ENCODE results near the gene VGLL4. TPM values are rescaled to one million over a fixed set of nuclear protein-coding genes. Genes with fewer than 3 reads are reported as not detected.

Gene VGLL4
- total RNA-seq, 1 experiment from 2014 or later, result 26.9 TPM

DNA sequence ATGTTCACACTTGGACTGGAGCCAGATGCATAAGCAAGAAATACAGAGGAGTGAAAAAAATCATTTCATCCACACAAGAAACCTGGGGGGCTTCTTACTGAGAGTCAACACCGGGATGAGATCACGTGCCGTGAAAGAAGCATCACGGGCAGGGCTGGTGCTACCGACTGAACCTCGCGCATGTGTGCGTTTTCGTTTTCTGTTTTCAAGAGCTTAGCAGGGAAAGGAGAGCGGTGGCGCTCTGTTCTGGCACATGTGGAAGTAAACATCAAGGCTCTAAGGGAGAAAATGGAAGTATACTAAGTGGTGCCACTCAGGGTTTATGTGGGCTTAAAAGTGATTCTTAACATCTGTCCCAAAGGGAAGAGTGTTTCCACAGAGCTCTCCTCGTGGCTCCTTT, 55.9 kb downstream of the VGLL4 start:
- Histone ChIP-seq H3K27me3 (ENCODE audit: insufficient read depth, low read length) (no peaks in the 10 kb centered on the region), H4K20me1 (ENCODE audit: insufficient read depth) (no peaks in the 10 kb centered on the region), H3K36me3 (ENCODE audit: control insufficient read depth in 1 of 2, insufficient read depth in 2 of 2, low read length in 2 of 2) (no peaks in the 10 kb centered on the region), H3K9ac (ENCODE audit: low read length) (no peak overlapping the region), H3K4me1 (ENCODE audit: control insufficient read depth in 1 of 2, insufficient read depth in 2 of 2, low read length in 2 of 2) (peaks cover 14 to 24% of the 10 kb centered on the region in 2 experiments), H3K9me3 (ENCODE audit: control insufficient read depth in 1 of 2, insufficient read depth in 1 of 2, low read depth in 1 of 2, low read length in 2 of 2) (no peaks in the 10 kb centered on the region), H3K4me2 (ENCODE audit: low read length) (no peak overlapping the region), H3K79me2 (ENCODE audit: insufficient read depth, low read length) (peaks cover 37% of the 10 kb centered on the region), H2AFZ (ENCODE audit: low read depth, low read length, poor library complexity, severe bottlenecking) (no peak overlapping the region), H3K27ac (ENCODE audit: low read depth, low read length) (no peak overlapping the region), H3K9me2 (ENCODE audit: insufficient read depth) (no peaks in the 10 kb centered on the region), H3K4me3 (replicated peaks in 1 of 2; ENCODE audit: low read depth in 1 of 2, low read length in 2 of 2) (no peak overlapping the region)
- DNase-seq (ENCODE audit: low read depth, low spot score) (no peak), ATAC-seq (no peak)
- intact Hi-C loops (cut with micrococcal nuclease), result no loop called here
- CTCF ChIA-PET, result no interaction called here
- POLR2A ChIA-PET, result no interaction called here
- RAD21 ChIA-PET (ENCODE audit: low non-redundant PET in 1 of 2, low total read pairs in 2 of 2, uncharacterized antibody in 2 of 2, unreplicated experiment in 2 of 2), result no interaction called here
- TF ChIP-seq, protein P1, sequence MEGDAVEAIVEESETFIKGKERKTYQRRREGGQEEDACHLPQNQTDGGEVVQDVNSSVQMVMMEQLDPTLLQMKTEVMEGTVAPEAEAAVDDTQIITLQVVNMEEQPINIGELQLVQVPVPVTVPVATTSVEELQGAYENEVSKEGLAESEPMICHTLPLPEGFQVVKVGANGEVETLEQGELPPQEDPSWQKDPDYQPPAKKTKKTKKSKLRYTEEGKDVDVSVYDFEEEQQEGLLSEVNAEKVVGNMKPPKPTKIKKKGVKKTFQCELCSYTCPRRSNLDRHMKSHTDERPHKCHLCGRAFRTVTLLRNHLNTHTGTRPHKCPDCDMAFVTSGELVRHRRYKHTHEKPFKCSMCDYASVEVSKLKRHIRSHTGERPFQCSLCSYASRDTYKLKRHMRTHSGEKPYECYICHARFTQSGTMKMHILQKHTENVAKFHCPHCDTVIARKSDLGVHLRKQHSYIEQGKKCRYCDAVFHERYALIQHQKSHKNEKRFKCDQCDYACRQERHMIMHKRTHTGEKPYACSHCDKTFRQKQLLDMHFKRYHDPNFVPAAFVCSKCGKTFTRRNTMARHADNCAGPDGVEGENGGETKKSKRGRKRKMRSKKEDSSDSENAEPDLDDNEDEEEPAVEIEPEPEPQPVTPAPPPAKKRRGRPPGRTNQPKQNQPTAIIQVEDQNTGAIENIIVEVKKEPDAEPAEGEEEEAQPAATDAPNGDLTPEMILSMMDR (IDR thresholded peaks at IDR 0.05 in 2 of 3, conservative IDR thresholded peaks at IDR 0.05 in 1 of 3; ENCODE audit: borderline replicate concordance in 1 of 3, insufficient read depth in 1 of 3, low read depth in 2 of 3, low read length in 2 of 3), result no peak
- BruUV-seq (replicated peaks), result no TSS peak

DNA sequence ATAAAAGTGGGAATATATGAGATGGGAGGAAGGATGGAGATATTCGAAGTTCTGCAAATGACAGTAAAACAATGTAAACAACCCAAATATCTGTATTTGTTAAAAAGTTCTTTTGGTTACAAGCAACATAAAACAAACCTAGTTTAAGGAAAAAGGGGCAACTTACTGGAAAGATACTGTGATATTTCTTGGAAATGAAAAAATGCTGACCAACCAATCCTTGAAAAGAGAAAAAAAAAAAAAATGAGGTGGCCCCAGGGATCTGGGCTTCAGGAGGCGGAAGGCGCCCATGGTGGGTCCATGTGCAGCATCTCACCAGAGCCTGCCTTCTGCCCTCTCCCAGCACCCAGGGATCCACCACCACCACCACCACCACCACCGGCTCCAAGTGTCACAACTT, 59.1 kb downstream of the VGLL4 start:
- no TSS peak for BruUV-seq (replicated peaks)
- Histone ChIP-seq H3K4me3 (replicated peaks in 1 of 2; ENCODE audit: low read depth in 1 of 2, low read length in 2 of 2) (no peak overlapping the region), H3K36me3 (ENCODE audit: control insufficient read depth in 1 of 2, insufficient read depth in 2 of 2, low read length in 2 of 2) (no peaks in the 10 kb centered on the region), H3K27me3 (ENCODE audit: insufficient read depth, low read length) (no peaks in the 10 kb centered on the region), H3K4me1 (ENCODE audit: control insufficient read depth in 1 of 2, insufficient read depth in 2 of 2, low read length in 2 of 2) (peaks cover 9 to 16% of the 10 kb centered on the region in 2 experiments; a peak in 3 of 4 replicates), H3K27ac (ENCODE audit: low read depth, low read length) (no peak overlapping the region), H3K79me2 (ENCODE audit: insufficient read depth, low read length) (peaks cover 57% of the 10 kb centered on the region), H3K9me2 (ENCODE audit: insufficient read depth) (no peaks in the 10 kb centered on the region), H4K20me1 (ENCODE audit: insufficient read depth) (no peaks in the 10 kb centered on the region), H3K9me3 (ENCODE audit: control insufficient read depth in 1 of 2, insufficient read depth in 1 of 2, low read depth in 1 of 2, low read length in 2 of 2) (no peaks in the 10 kb centered on the region), H2AFZ (ENCODE audit: low read depth, low read length, poor library complexity, severe bottlenecking) (no peak overlapping the region), H3K4me2 (ENCODE audit: low read length) (no peak overlapping the region), H3K9ac (ENCODE audit: low read length) (no peak overlapping the region)
- RAD21 ChIA-PET (ENCODE audit: low non-redundant PET in 1 of 2, low total read pairs in 2 of 2, uncharacterized antibody in 2 of 2, unreplicated experiment in 2 of 2), result no interaction called here
- POLR2A ChIA-PET, result no interaction called here
- intact Hi-C loops (cut with micrococcal nuclease), result no loop called here
- DNase-seq (ENCODE audit: low read depth, low spot score) (no peak), ATAC-seq (no peak)
- TF ChIP-seq, protein P1 (IDR thresholded peaks at IDR 0.05 in 2 of 3, conservative IDR thresholded peaks at IDR 0.05 in 1 of 3; ENCODE audit: borderline replicate concordance in 1 of 3, insufficient read depth in 1 of 3, low read depth in 2 of 3, low read length in 2 of 3), result no peak
- no peak for TF ChIP-seq RAD21 (IDR thresholded peaks at IDR 0.05; ENCODE audit: low read depth)
- TF ChIP-seq EGR1 (IDR thresholded peaks at IDR 0.05; ENCODE audit: low read depth), result no peak
- TF ChIP-seq YY1 (IDR thresholded peaks at IDR 0.05; ENCODE audit: extremely low read depth, insufficient replicate concordance, low read depth, low read length), result no peak
- TF ChIP-seq, protein P2, sequence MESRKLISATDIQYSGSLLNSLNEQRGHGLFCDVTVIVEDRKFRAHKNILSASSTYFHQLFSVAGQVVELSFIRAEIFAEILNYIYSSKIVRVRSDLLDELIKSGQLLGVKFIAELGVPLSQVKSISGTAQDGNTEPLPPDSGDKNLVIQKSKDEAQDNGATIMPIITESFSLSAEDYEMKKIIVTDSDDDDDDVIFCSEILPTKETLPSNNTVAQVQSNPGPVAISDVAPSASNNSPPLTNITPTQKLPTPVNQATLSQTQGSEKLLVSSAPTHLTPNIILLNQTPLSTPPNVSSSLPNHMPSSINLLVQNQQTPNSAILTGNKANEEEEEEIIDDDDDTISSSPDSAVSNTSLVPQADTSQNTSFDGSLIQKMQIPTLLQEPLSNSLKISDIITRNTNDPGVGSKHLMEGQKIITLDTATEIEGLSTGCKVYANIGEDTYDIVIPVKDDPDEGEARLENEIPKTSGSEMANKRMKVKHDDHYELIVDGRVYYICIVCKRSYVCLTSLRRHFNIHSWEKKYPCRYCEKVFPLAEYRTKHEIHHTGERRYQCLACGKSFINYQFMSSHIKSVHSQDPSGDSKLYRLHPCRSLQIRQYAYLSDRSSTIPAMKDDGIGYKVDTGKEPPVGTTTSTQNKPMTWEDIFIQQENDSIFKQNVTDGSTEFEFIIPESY (IDR thresholded peaks at IDR 0.05; ENCODE audit: extremely low read depth, insufficient replicate concordance, low read length), result no peak
- TF ChIP-seq EZH2 (IDR thresholded peaks at IDR 0.05), result no peak
- TF ChIP-seq, protein P3, sequence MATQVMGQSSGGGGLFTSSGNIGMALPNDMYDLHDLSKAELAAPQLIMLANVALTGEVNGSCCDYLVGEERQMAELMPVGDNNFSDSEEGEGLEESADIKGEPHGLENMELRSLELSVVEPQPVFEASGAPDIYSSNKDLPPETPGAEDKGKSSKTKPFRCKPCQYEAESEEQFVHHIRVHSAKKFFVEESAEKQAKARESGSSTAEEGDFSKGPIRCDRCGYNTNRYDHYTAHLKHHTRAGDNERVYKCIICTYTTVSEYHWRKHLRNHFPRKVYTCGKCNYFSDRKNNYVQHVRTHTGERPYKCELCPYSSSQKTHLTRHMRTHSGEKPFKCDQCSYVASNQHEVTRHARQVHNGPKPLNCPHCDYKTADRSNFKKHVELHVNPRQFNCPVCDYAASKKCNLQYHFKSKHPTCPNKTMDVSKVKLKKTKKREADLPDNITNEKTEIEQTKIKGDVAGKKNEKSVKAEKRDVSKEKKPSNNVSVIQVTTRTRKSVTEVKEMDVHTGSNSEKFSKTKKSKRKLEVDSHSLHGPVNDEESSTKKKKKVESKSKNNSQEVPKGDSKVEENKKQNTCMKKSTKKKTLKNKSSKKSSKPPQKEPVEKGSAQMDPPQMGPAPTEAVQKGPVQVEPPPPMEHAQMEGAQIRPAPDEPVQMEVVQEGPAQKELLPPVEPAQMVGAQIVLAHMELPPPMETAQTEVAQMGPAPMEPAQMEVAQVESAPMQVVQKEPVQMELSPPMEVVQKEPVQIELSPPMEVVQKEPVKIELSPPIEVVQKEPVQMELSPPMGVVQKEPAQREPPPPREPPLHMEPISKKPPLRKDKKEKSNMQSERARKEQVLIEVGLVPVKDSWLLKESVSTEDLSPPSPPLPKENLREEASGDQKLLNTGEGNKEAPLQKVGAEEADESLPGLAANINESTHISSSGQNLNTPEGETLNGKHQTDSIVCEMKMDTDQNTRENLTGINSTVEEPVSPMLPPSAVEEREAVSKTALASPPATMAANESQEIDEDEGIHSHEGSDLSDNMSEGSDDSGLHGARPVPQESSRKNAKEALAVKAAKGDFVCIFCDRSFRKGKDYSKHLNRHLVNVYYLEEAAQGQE (IDR thresholded peaks at IDR 0.05; ENCODE audit: low read depth), result no peak
- TF ChIP-seq CEBPB (IDR thresholded peaks at IDR 0.05; ENCODE audit: low read depth), result no peak
- no peak for TF ChIP-seq SRF (IDR thresholded peaks at IDR 0.05; ENCODE audit: low read depth)
- CTCF ChIA-PET, result no interaction called here
